ENCODE results near the gene HIVEP1. TPM values are rescaled to one million over a fixed set of nuclear protein-coding genes. Genes with fewer than 3 reads are reported as not detected.

The HIVEP1 gene
- total and polyA plus RNA-seq, 2 of the 8 experiments (the other 6 are each of a cell fraction or from before 2014, with no cell fraction given) = 22.6 to 23.1 TPM

- TF ChIP-seq CHD7 (IDR thresholded peaks at IDR 0.05; ENCODE audit: insufficient replicate concordance, low read length) = no peak
- TF ChIP-seq HDAC2 (IDR thresholded peaks at IDR 0.05; ENCODE audit: borderline replicate concordance in 1 of 2, low read depth in 2 of 2, low read length in 2 of 2) = 0 out of 4 replicates have a peak, but pooled peaks of 1 of the 2 experiments have one; percentile 32
- no peak for TF ChIP-seq ATF3 (IDR thresholded peaks at IDR 0.05; ENCODE audit: insufficient read depth, low read depth, low read length)
- TF ChIP-seq YY1 (IDR thresholded peaks at IDR 0.05; ENCODE audit: low read depth, low read length) = no peak
- TF ChIP-seq, protein P1, sequence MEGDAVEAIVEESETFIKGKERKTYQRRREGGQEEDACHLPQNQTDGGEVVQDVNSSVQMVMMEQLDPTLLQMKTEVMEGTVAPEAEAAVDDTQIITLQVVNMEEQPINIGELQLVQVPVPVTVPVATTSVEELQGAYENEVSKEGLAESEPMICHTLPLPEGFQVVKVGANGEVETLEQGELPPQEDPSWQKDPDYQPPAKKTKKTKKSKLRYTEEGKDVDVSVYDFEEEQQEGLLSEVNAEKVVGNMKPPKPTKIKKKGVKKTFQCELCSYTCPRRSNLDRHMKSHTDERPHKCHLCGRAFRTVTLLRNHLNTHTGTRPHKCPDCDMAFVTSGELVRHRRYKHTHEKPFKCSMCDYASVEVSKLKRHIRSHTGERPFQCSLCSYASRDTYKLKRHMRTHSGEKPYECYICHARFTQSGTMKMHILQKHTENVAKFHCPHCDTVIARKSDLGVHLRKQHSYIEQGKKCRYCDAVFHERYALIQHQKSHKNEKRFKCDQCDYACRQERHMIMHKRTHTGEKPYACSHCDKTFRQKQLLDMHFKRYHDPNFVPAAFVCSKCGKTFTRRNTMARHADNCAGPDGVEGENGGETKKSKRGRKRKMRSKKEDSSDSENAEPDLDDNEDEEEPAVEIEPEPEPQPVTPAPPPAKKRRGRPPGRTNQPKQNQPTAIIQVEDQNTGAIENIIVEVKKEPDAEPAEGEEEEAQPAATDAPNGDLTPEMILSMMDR (IDR thresholded peaks at IDR 0.05; ENCODE audit: control extremely low read depth in 1 of 3, insufficient read depth in 1 of 3, low read depth in 1 of 3, low read length in 3 of 3) = peak in 1 of 3 experiments; percentile 26; a peak in 1 of 4 replicates
- TF ChIP-seq TAF7 (optimal IDR thresholded peaks at IDR 0.05; ENCODE audit: borderline replicate concordance, low read depth, low read length) = no peak
These were observed 146.7 kb downstream of the HIVEP1 start (continued) for GRCh38 chr6:12158686-12159415.
